GM15510 (cell line): Measurements from ENCODE around the gene LCK.

Experiments
- POLR2A ChIP-seq: IDR thresholded peaks from 3 replicates; pipeline ENCODE4 v1.6.1; 2011; ENCODE audit warnings: borderline replicate concordance; ENCODE audit not compliant: insufficient read length; ENCODE audit errors: extremely low read depth

Gene LCK

GRCh38 chr1:32330558-32331151 is 79.6 kb downstream of the LCK start:
- no peak for TF ChIP-seq POLR2A

- no peak for TF ChIP-seq POLR2A
These were observed 80.5 kb downstream of the LCK start for GRCh38 chr1:32331549-32331948.

GRCh38 chr1:32332290-32333079 is 81.4 kb downstream of the LCK start:
- peak; percentile 35 for TF ChIP-seq POLR2A

- no peak for TF ChIP-seq POLR2A
These were observed 82.3 kb downstream of the LCK start for GRCh38 chr1:32333251-32333963.

GRCh38 chr1:32334274-32334861 is 83.3 kb downstream of the LCK start:
- peak; percentile 35 for TF ChIP-seq POLR2A

GRCh38 chr1:32334864-32335534 is 83.9 kb downstream of the LCK start:
- TF ChIP-seq POLR2A, result peak; percentile 41

GRCh38 chr1:32335535-32335789 is 84.4 kb downstream of the LCK start:
- TF ChIP-seq POLR2A, result no peak
